HG03558 (cell line): Measurements from ENCODE around the gene AGXT2.
"Not testable (repeated sequence)": the region's sequence is repeated elsewhere in the genome, so short reads cannot be mapped to it uniquely, and the experiment has no call there.

Experiments used
- ATAC-seq: cut with Tn5 transposase; IDR thresholded peaks from one replicate; pipeline ENCODE4 v1.9.1; 2021; ENCODE audit warnings: moderate number of reproducible peaks; ENCODE audit not compliant: unreplicated experiment; ENCODE audit errors: extremely low read depth

Gene AGXT2

GRCh38 chr5:34977934-34978613 is 69.7 kb downstream of the AGXT2 start:
- peak; percentile 90 for ATAC-seq

GRCh38 chr5:34976347-34976746 is 71.4 kb downstream of the AGXT2 start:
- ATAC-seq, result no peak

GRCh38 chr5:34971655-34972054 is 76.1 kb downstream of the AGXT2 start:
- ATAC-seq, result not testable (repeated sequence)

- ATAC-seq, result no peak
Measured at GRCh38 chr5:34970552-34970951, 77.2 kb downstream of the AGXT2 start.

- ATAC-seq, result no peak
Measured at GRCh38 chr5:34968258-34968657, 79.5 kb downstream of the AGXT2 start.

- ATAC-seq, result no peak
Measured at GRCh38 chr5:34967540-34967939, 80.2 kb downstream of the AGXT2 start.

GRCh38 chr5:34959323-34959722 is 88.4 kb downstream of the AGXT2 start:
- peak; percentile 87 for ATAC-seq

GRCh38 chr5:34957857-34958690 is 89.7 kb downstream of the AGXT2 start:
- no peak for ATAC-seq

GRCh38 chr5:34957321-34957720 is 90.4 kb downstream of the AGXT2 start:
- no peak for ATAC-seq
